Kidney glomerular epithelial cell (primary cell): ENCODE results near the gene CREB5.

Source experiments
- DNase-seq: peaks from one replicate; lab custom pipeline; 2025; lab: John Stamatoyannopoulos, UW

CREB5 gene

DNA sequence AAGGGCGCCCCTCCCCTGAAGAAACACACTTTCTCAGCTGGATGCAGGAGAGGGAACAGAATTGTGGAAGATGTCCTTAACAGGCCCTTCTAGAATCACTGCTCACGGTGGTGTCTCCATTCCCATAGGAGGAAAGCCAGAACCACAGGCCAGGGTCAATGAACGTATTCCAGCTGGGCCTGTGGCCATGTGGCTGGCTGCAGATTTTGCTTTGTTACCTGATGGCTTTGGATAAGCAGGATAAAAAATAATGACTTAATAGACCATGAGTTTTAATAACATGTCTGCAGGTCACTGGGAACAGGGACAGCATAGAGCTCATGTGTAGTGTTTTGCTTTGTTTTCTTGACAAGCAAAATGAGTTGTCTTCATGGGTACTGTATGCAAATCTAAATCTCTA is 335.5 kb downstream of the CREB5 start:
- DNase-seq: no peak

DNA sequence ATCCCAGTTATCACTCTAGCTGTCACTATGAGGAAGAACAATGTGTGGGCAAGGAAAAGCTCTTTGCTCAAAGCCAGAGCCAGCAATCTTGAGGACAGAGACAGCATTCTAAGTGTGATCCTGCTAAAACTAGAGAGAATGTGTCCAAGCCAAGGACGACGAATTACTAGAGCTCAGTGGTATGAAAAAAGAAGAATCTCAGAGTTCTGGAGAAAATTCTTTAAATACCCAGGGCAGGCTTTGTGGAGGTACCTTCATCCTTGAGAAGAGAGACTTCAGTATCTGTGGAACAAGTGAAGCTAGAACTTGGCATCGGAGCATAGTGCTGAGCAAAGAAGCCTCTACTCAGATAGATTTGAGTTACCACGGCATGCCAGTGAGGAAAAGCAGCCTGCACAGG is 336.0 kb downstream of the CREB5 start:
- no peak for DNase-seq

DNA sequence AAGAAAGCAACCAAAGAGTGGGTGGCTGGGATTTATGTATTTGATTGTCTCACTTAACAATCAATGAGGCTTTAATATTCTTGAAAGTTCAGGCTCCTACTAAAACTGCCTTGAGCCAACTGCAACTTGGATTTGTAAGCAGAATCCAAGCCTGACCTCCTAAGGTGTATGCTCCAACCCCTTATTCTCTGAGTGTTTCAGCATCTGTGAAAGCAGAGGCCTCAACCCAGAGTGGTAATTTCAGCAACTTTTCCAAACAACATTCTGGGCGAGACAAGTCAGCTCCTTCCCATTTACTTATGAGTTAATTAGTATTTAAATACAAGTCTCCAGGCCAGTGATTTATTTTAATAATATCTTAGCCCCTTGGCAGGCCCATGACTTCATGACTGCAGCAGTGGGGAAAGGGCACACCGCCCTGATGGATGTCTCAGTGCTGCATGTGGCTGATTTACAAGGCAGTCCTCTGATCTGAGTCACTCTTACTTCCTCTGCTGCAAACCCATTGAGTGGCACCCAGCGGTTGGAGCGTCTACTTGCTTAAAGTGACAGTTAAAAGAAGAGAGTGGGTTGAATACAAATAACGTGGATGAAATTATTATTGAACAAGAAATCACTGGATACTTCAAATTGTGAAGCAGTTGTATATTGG is 336.7 kb downstream of the CREB5 start:
- DNase-seq: no peak

DNA sequence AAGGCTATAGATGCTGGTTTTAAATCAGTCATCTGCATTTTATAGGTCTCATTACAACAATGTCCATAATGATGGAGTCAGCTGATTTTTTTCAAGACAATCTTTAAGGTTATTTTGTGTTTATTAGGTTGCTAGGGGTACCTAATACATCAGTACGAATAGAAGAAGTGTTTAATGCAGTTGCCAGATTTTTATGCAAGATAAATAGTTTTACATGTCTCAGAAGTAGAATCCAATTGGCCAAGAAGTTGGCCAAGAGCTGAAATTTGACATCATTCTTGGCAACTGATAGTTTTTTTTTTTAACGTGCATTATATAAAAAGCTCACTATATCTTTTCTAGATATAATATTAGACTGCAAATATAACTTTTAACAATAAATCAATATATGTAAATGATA is 337.3 kb downstream of the CREB5 start:
- no peak for DNase-seq

DNA sequence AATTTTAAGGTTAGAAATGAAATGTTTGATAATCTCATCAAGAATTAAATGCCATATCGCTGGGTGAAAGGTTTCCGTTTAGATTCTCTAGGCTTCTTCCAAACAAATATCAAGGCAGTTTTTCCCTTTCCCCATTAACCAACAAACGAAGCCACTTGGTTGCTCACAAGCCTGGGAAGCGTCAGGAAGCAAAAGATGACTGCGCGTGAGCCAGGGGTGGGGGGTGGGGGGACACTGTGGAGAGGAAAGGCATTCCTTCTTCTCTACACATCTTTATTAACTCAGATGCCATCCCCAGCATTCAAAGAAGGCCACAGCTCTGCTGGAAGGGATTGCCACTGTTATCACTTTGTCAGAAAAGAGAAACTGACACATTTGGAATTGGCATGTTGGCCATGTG is 338.7 kb downstream of the CREB5 start:
- DNase-seq: no peak

DNA sequence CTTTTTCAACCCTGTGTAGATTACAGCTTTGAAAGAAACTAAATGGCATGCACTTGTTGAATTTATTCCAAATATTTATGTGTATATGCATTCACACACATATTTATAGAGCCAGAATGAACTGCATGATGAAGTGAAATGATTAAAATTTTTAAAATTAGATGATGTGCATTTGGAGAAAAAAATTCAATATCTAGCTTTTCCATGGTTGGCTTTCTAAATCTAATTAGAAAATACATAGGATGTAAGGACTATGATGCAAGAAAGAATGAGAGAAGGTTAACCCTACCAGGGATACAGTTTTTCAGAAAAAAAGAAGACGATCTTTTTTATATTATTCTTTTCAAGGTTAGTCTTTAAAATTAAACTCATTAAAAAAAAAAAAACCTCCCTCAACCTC is 341.3 kb downstream of the CREB5 start:
- no peak for DNase-seq

DNA sequence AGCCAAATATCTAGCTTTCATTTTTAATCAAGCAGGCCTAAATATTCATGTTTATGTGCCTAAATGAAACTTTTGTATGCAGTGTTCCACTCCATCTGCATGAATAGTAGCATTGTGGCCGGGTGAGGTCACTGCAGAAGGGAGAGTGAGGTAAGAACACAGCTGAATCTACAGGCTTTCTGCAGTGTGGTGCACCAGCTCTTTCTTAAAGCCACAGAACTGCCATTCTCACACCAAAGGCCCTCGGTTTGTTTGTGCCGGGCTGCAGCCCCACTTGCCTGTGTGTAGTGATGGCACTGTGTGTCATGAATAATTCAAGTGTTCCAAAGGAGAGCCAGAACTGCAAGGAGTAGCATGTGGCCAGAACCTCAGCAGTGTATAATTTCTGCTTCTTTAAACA is 341.7 kb downstream of the CREB5 start:
- DNase-seq: no peak

DNA sequence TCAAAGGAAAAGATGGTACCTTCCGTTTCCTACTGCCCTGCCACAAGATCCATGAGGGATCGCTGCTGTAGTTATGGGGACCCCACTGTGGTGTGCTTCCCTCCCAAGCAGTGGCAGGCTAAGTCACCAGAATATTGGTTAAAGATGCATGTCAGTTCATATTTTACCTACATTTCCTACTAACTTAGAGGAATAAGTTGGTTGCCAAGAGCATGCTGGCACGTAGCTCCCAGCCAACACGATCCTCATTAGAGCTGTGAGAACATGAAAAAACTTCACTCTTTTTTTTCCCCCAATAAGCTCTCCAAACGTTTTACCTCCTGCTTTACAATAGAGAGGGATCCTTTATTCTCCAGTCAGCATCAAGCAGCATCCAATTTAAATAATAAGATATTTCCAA is 342.1 kb downstream of the CREB5 start:
- no peak for DNase-seq

DNA sequence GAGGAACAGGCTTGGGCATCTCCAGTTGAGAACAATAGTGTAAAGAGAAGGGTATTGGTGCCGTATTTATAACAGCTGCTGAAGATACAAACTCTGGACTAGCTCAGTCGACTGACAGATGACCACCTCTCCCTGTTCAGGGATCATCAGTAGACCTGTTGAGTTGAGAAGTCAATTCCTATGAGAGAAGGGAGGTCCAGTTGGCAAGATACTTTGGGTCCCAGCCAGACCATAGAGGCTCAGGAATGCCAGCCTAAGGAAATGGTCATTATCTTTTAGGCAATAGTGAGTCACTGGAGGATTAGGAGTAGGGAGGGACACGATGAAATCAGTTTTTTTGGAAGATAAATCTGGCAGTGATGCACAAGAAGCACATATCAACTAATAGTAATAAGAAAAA is 342.9 kb downstream of the CREB5 start:
- DNase-seq: no peak

DNA sequence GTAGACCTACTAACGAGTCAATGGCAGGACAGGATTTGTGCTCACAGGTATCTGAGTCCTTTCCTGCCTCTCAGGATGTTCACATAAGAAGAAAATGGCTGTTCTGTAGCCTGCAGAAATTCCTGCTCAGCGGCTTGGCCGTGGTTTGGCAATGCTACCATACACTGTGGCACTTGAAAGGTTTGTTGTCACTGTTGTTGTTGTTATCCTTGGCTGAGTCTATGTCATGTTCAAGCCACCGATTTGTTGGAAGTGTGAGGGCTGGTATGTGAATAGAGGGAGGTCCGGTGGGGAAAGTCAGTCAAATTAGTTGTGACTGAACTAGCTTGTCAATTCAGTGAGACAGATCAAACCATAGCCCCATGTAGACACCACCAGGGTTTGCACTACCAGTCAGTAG is 345.9 kb downstream of the CREB5 start:
- DNase-seq: no peak

DNA sequence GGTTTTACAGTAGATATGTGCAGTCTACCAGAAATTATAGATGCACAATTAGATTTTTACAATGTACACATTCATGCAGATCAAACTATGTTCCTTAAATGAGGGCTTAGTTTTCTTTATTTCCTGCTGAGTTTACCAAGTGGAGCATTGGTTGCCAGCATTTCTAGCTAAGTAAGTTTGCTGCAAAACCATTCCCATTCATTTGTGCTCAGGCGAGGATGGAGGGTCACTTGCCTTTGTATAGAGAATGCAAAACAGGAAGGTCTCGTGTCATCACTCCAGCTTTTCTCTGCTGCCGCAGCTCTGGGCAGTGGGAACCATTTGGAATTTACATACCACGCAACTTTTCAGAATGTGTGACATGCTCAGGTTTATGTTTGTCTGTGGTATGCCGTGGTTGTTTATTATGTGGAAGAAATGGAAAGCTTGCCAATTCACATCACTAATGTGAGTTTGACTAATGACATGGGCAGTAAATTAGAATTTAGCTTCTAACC is 347.2 kb downstream of the CREB5 start:
- no peak for DNase-seq

DNA sequence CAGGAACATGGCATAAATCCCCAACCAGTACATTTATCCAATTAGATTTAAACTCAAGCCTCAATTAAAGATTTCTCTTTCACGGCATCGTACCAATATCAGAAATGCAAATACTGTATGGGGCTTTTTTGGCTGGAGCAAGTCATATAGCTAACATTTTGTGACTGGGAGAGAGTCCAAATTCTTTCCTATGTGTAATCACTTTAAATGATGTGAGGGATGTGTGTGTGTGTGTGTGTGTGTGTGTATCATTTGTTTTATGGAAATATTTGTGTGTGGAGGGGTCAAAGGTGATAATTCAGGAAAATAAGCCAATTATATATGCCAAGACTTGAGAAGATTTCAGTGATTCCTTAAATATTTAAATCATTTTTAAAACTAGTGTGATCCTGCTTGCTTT is 349.2 kb downstream of the CREB5 start:
- DNase-seq: no peak

DNA sequence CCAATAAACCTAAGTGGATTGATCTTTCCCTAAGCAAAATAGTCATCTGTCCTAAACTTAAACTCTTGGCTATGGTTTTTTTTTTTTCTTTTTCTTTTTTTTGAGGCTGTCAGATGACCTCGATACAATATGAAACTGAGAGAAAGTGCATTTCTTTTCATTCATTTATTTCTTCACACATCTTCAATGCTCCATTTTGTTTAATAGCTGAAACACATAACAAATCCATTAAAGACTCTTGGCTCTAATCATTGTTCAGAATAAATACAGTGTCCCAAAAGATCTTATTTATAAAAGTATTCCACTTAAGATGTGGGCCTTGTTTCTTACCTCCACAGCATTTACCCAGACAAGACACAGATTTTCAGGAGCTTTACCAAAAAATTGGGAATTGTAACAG is 350.3 kb downstream of the CREB5 start:
- DNase-seq: no peak

DNA sequence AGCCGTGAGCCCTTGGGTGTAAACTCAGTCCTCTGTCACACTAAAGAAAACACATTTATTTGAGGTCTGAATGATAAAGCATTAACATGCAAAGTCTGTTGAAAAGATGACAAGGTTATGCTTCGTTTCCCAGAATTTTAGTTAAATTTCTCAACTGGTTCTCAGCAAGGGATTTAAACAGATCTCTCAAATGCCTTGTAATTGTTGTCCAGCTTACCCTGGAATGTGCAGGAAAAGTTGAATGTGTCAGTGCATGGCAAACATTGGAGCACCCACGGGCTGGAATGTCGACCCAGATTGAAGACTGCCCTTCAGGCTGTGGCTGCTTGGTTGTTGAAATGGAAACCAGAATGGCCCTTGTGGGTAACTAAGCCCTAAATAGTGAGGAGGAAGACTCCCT is 354.0 kb downstream of the CREB5 start:
- DNase-seq: no peak

DNA sequence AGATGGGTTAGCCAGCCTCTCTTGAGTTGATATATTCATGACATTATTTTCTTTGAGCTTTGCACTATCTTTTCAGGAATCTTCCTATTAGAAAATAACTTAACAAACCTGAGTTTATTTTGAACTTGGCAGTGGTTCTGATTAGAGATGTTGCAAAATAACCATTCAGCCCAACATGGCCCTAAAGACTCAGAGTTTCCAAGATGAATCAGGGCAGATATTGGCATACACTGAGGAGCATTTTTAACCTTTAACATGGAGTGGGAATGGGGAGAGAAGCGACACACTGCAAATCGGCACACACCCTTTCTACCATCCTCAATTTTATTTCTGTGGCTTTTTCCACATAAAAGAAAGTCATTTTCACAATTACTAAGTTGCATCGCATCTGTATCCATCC is 355.0 kb downstream of the CREB5 start:
- DNase-seq: no peak

DNA sequence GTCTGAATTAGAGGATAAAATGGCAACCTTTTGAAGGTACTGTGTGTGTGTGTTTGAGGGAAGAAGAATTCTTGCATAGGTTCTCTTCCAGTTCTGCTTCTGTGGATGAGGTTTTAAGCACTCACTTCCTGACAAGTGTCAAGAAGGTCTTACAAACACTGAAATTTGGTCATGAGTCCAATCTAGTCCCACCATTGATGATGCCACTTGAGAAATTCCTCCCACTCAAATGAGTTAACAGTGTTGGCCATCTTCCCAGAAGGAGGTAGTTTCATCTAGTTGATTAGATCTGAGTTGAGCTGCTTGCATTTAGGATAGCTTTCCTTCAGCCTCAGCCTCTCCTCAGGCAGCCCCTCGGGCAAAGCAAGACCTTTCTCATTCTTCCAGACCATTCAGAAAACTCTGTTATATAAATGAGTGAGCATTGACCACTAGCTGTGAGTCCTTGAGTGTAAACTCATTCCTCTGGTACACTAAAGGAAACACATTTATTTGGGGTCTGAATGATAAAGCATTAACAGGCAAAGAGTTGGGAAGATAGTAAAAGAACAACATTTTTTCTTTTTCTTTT is 356.3 kb downstream of the CREB5 start:
- DNase-seq: peak; percentile 16

DNA sequence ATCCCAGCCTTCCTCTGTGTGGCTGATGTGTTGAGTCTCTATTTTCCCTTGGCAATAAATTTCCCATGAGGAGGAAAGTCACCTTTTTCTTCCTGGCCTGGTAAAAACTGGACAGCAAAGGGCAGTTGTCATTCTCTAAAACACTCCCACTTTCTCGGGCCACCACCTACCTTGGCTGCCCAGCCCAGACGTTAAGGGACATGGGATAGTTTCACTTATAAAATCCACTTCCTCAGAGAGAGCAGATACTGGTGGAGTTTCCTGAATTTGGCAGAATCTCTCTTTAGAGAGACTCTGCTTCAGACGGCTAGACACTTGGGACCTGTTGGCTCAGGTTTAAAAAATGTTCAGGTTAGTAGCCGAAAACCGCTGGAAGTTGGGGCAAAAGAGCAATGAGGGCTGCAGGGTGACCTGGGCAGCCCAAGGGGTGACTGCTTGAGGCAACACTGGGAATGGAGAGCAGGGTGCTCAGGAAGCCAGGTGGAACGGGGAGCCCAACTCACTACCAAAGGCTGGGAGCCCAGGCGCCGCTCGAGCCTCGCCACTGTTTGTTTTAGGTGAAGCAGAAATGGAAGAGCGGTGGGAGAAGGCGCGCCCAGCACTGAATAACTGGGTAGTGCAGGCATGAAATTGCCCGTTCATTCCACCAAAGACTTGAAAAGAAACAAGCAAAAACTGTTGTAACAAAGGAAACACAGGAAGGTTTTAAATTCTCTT is 359.7 kb downstream of the CREB5 start:
- no peak for DNase-seq

DNA sequence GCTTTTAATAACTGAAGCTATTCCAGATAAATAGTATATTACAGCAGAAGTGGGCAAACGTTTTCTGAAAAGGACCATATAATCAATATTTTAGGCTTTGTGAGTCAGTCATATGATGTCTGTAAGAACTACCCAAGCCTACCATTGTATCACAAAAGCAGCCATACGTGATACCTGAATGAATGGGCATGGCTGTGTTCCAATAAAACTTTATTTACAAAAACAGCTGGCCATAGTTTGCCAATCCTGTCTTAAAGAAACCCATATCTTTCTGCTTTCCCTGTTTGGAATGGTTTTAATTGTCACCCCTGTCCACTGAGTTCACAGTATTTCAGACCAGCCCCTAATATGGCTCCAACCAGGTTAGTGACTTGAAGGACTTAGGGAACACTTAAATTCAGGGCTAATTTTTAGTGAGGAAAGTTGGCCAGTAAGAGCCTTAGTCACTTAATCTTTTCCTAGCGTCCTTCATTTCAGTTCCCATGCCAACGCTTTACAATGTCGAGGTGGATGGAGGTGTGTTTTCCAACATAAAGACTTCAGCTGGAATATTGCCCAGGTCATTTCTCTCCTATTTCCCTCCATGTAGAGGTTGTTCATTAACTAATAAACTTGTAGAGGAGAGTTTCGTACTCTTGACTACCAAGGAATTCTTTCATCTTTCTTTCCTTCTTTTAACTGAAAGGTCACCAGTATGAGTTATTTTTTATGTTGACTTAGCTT is 361.3 kb downstream of the CREB5 start:
- DNase-seq: no peak

DNA sequence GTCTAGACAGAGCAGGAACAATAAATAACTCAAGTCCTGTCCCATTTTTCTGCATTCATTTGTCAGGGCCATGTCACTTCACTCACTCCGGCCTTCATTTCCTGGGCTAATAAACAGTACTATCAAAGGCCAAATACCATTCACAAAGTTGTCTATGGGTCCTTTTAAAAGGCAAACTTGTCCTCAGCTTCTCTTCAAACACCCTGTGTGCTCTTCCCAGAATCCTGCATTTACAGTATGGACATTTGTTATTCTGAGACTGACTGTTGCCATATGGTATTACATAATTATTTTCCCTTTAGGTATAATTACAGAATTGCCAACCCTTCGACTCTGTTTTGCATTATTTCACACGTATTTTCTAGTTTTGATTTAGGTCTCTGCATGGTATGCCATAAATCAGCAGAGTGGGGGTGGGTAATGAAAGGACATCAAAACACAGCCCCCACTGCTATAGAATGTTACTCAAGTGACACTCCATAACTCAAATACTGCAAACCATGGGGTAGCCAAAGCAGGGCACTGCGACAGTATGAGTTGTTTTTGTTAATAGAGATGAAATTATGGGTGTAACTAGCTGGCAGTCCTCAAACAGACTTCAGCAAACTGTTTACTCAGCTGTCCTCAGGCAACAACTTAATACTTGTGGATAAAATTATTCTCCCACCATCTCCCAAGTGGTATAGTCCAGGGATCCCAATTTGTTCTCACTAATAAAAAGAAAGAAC is 362.1 kb downstream of the CREB5 start:
- DNase-seq: no peak

DNA sequence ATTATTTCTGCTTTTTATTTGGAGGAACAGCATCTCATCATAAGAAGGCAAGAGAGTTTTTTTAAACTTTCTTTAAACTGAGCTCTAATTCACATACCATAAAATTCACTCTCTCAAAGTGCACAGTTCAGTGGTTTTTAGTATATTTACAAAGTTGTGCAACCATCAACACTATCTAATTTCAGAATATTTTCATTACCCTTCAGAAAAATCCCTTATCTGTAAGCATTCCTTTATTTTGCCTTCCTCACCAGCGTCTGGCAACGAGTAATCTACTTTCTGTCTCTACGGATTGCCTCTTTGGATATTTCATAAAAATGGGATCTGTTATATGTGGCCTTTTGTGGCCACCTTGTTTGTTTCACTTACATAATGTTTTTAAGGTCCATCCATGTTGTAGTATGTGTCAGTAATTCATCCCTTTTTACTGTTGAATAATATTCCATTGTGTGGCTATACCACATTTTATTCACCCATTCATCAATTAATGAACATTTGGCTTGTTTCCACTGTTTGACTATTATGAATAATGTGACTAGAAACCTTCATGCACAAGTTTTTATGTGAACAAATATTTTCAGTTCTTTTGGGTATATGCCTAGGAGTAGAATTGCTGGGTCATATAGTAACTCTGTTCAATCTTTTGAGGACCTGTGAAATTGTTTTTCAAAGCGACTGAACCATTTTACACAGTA is 364.3 kb downstream of the CREB5 start:
- DNase-seq: no peak

DNA sequence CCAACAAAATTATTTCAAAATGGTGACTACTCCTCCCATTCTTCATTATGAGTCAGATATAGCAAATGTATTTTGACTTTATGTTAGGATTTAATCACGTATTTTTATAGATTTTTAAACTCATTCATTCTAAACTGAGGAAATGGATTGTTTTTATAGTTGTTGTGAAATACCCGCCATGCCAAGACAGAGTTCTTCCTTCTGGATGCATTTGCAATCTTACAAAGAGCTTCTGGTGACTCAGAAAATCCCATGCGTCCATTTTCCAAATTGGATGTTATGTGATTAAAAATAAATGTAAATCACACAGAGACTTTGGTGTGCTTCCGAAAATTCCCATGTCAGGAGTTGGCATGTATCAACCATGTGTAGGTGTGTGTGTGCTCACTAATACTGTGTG is 366.5 kb downstream of the CREB5 start:
- DNase-seq: no peak

DNA sequence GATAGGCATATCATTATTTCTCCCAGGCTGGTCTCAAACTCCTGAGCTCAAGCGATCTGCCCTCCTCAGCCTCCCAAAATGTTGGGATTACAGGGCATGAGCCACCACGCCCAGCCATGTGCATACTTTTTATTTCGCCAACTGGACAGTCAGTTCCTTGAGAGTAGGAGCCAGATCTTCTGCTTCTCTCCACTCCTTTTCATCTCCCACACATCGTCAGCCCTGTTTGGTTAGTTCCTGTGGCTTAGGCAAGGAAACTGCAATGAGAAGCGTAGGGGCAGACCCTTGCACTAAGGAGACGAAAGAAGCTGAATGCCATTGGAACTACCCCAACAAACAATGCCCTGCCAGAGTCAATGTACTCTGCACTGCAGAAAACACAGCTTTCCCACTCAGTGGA is 367.6 kb downstream of the CREB5 start:
- no peak for DNase-seq
